Panc1 (cell line): ENCODE data around the gene SMAP2.

ENCODE experiments used
- SIN3A ChIP-seq: IDR thresholded peaks from 2 replicates; pipeline ENCODE4 v1.6.1; 2012; ENCODE audit warnings: low read depth, mild to moderate bottlenecking, low read length, moderate library complexity, borderline replicate concordance; ENCODE audit not compliant: insufficient read depth
- TF ChIP-seq, protein P1 (sequence below): fragments of 450-650 bp; IDR thresholded peaks from 2 replicates; pipeline ENCODE4 v1.5.1; 2017; ENCODE audit warnings: mild to moderate bottlenecking

DNA sequence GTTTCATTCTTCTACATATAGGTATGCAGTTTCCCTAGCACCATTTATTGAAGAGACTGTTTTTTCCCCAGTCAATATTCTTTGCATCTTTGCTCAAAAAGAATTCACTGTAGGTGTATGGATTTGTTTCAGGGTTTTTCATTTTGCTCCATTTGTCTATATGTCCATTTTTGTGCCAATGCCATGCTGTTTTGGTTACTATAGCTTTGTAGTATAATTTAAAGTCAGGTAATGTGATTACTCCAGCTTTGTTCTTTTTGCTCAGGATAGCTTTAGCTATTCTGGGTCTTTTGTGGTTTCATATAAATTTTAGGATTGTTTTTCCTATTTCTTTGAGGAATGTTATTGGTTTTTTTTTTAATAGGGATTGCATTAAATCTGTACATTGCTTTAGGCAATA, 15.9 kb upstream of the SMAP2 start:
- TF ChIP-seq, protein P1, sequence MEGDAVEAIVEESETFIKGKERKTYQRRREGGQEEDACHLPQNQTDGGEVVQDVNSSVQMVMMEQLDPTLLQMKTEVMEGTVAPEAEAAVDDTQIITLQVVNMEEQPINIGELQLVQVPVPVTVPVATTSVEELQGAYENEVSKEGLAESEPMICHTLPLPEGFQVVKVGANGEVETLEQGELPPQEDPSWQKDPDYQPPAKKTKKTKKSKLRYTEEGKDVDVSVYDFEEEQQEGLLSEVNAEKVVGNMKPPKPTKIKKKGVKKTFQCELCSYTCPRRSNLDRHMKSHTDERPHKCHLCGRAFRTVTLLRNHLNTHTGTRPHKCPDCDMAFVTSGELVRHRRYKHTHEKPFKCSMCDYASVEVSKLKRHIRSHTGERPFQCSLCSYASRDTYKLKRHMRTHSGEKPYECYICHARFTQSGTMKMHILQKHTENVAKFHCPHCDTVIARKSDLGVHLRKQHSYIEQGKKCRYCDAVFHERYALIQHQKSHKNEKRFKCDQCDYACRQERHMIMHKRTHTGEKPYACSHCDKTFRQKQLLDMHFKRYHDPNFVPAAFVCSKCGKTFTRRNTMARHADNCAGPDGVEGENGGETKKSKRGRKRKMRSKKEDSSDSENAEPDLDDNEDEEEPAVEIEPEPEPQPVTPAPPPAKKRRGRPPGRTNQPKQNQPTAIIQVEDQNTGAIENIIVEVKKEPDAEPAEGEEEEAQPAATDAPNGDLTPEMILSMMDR: no peak
- TF ChIP-seq SIN3A: no peak
